ENCODE measurements around the gene MYO5B.

The MYO5B gene

GRCh38 chr18:50199346-50199855 is 4.5 kb upstream of the MYO5B start:
- H3K9me3 Mint-ChIP-seq, result no peaks in the 10 kb centered on the region
- H3K4me1 Mint-ChIP-seq, result peaks cover 17% of the 10 kb centered on the region
- no peak overlapping the region for H3K4me3 Mint-ChIP-seq
- ATAC-seq (replicated peaks; ENCODE audit: extremely low read depth, poor library complexity, severe bottlenecking), result no peak
- H3K36me3 Mint-ChIP-seq (ENCODE audit: insufficient read depth), result no peaks in the 10 kb centered on the region
- H3K27me3 Mint-ChIP-seq, result peaks cover 83% of the 10 kb centered on the region
- no peak for DNase-seq (ENCODE audit: low spot score in 2 of 2)
- H3K27ac Mint-ChIP-seq (ENCODE audit: low read depth), result no peak overlapping the region

DNA sequence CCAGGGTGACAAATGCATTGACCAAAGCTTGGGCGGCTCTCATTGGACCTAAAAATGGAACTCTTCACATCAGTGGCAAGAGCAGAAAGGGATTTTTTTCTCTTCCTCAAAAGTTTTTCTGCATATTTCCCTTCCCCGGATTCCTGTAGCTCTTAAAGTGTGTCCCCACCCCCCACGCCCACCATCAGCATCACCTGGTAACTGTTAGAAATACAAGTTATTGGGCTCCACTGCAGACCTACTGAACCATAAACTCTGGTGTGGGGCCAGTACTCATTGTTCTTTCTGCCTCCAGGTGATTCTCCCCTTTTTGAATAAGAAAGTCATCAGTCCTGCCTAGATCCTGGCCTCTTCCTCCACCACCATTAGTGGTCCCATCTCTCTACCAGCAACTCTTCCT is 1.3 kb upstream of the MYO5B start:
- Mint-ChIP-seq H3K4me1 (peaks cover 15% of the 10 kb centered on the region), H3K27me3 (peaks cover 85% of the 10 kb centered on the region), H3K36me3 (ENCODE audit: insufficient read depth) (no peaks in the 10 kb centered on the region), H3K27ac (ENCODE audit: low read depth) (no peak overlapping the region), H3K9me3 (no peaks in the 10 kb centered on the region), H3K4me3 (peak overlapping the region; percentile 55)
- DNase-seq (ENCODE audit: low spot score in 2 of 2), result no peak
- ATAC-seq (replicated peaks; ENCODE audit: extremely low read depth, poor library complexity, severe bottlenecking), result no peak

GRCh38 chr18:50195689-50196088 is 742 bp upstream of the MYO5B start:
- H3K4me1 Mint-ChIP-seq, result peaks cover 15% of the 10 kb centered on the region
- H3K27ac Mint-ChIP-seq (ENCODE audit: low read depth), result no peak overlapping the region
- H3K4me3 Mint-ChIP-seq, result peak overlapping the region; percentile 60
- peaks cover 84% of the 10 kb centered on the region for H3K27me3 Mint-ChIP-seq
- no peaks in the 10 kb centered on the region for H3K36me3 Mint-ChIP-seq (ENCODE audit: insufficient read depth)
- DNase-seq (ENCODE audit: low spot score in 2 of 2), result no peak
- ATAC-seq (replicated peaks; ENCODE audit: extremely low read depth, poor library complexity, severe bottlenecking), result no peak
- no peaks in the 10 kb centered on the region for H3K9me3 Mint-ChIP-seq

DNA sequence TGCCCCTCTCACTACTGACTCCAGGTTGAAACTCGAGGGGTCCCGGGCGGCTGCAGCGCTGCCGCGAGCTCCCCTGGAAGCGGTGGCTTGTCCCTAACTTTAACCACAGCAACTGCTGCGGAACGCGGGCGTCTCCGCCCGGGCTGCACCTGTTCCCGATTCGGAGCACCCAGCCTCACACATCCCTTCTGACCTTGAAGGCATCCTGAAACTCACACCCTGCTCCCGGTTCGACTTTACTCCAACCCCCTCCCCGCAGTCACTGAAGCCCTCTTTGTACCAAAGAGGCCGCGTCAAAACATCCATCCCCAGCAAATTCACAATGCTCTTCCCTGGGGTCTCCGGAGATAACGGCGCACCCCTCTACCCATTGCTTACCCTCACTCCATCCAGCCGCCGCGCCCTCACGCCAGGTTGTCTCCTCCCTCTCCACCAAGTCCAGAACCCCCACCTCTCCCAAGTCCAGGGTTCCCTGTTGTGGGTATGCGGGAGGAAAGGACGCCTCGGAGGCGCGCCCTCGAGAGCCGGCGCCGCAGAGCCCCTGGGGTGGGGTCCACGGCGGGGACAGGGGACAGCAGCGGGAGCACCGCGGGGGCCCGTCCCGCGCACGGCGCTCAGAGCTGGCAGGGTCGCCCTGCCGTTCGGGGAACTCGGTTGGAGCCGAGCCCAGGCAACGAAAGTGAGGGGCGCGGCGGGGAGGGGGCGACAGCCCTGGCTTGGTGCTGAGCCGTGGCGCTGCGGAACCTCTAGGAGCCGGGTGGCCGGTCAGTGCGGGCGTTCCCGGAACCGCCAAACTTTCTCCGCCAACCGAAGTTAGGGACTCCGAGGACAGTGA is 934 bp downstream of the MYO5B start:
- no peaks in the 10 kb centered on the region for H3K9me3 Mint-ChIP-seq
- no peak for ATAC-seq (replicated peaks; ENCODE audit: extremely low read depth, poor library complexity, severe bottlenecking)
- no peak for DNase-seq (ENCODE audit: low spot score in 2 of 2)
- peaks cover 15% of the 10 kb centered on the region for H3K4me1 Mint-ChIP-seq
- H3K27me3 Mint-ChIP-seq, result peaks cover 76% of the 10 kb centered on the region
- H3K36me3 Mint-ChIP-seq (ENCODE audit: insufficient read depth), result no peaks in the 10 kb centered on the region
- H3K27ac Mint-ChIP-seq (ENCODE audit: low read depth), result no peak overlapping the region
- peak overlapping the region; percentile 26 for H3K4me3 Mint-ChIP-seq

- DNase-seq (ENCODE audit: low spot score in 2 of 2), result no peak
- Mint-ChIP-seq H3K4me3 (peak overlapping the region; percentile 26), H3K36me3 (ENCODE audit: insufficient read depth) (no peaks in the 10 kb centered on the region), H3K9me3 (no peaks in the 10 kb centered on the region), H3K4me1 (peaks cover 15% of the 10 kb centered on the region), H3K27ac (ENCODE audit: low read depth) (no peak overlapping the region), H3K27me3 (peaks cover 67% of the 10 kb centered on the region)
- no peak for ATAC-seq (replicated peaks; ENCODE audit: extremely low read depth, poor library complexity, severe bottlenecking)
Measured at GRCh38 chr18:50192995-50193795, 1.8 kb downstream of the MYO5B start.

DNA sequence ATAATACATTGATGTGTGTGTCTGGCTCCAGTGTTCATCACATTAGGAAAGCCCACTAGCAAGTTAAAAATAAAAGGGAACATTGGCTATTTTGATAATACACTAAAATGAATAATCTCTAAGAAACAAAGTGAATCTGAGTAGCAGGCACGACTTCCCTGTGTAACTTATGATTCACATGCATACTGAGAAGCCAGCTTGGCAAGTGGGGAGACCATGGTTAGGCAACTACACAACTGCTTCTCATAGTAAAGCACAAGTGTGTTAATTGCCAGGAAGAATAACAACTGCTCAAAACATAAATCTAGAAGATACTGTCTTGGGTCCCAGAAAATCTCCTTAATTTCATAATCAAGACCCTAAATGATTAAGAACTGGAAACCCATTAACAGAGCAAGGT is 4.0 kb downstream of the MYO5B start:
- H3K27me3 Mint-ChIP-seq, result peaks cover 45% of the 10 kb centered on the region
- H3K36me3 Mint-ChIP-seq (ENCODE audit: insufficient read depth), result no peaks in the 10 kb centered on the region
- DNase-seq (ENCODE audit: low spot score in 2 of 2), result no peak
- no peaks in the 10 kb centered on the region for H3K9me3 Mint-ChIP-seq
- no peak overlapping the region for H3K4me3 Mint-ChIP-seq
- no peak for ATAC-seq (replicated peaks; ENCODE audit: extremely low read depth, poor library complexity, severe bottlenecking)
- peaks cover 10% of the 10 kb centered on the region for H3K4me1 Mint-ChIP-seq
- H3K27ac Mint-ChIP-seq (ENCODE audit: low read depth), result no peak overlapping the region

- H3K4me3 Mint-ChIP-seq, result no peak overlapping the region
- H3K9me3 Mint-ChIP-seq, result no peaks in the 10 kb centered on the region
- peaks cover 38% of the 10 kb centered on the region for H3K27me3 Mint-ChIP-seq
- no peak overlapping the region for H3K27ac Mint-ChIP-seq (ENCODE audit: low read depth)
- H3K36me3 Mint-ChIP-seq (ENCODE audit: insufficient read depth), result no peaks in the 10 kb centered on the region
- DNase-seq (ENCODE audit: low spot score in 2 of 2) (no peak), ATAC-seq (replicated peaks; ENCODE audit: extremely low read depth, poor library complexity, severe bottlenecking) (no peak)
- peaks cover 5% of the 10 kb centered on the region for H3K4me1 Mint-ChIP-seq
Measured at GRCh38 chr18:50190236-50190635, 4.7 kb downstream of the MYO5B start.

- Mint-ChIP-seq H3K27ac (ENCODE audit: low read depth) (no peak overlapping the region), H3K9me3 (no peaks in the 10 kb centered on the region), H3K4me1 (peaks cover 4% of the 10 kb centered on the region), H3K27me3 (peaks cover 38% of the 10 kb centered on the region), H3K36me3 (ENCODE audit: insufficient read depth) (no peaks in the 10 kb centered on the region), H3K4me3 (no peak overlapping the region)
- DNase-seq (ENCODE audit: low spot score in 2 of 2), result no peak
- no peak for ATAC-seq (replicated peaks; ENCODE audit: extremely low read depth, poor library complexity, severe bottlenecking)
Measured at GRCh38 chr18:50189160-50189559, 5.8 kb downstream of the MYO5B start.

- H3K36me3 Mint-ChIP-seq (ENCODE audit: insufficient read depth), result no peaks in the 10 kb centered on the region
- no peak for ATAC-seq (replicated peaks; ENCODE audit: extremely low read depth, poor library complexity, severe bottlenecking)
- no peaks in the 10 kb centered on the region for H3K9me3 Mint-ChIP-seq
- H3K27me3 Mint-ChIP-seq, result peaks cover 38% of the 10 kb centered on the region
- H3K4me3 Mint-ChIP-seq, result no peak overlapping the region
- H3K4me1 Mint-ChIP-seq, result no peaks in the 10 kb centered on the region
- H3K27ac Mint-ChIP-seq (ENCODE audit: low read depth), result no peak overlapping the region
- DNase-seq (ENCODE audit: low spot score in 2 of 2), result no peak
Measured at GRCh38 chr18:50188652-50189051, 6.3 kb downstream of the MYO5B start.

- ATAC-seq (replicated peaks; ENCODE audit: extremely low read depth, poor library complexity, severe bottlenecking) (no peak), DNase-seq (ENCODE audit: low spot score in 2 of 2) (no peak)
- no peak overlapping the region for H3K4me3 Mint-ChIP-seq
- H3K27me3 Mint-ChIP-seq, result peaks cover 40% of the 10 kb centered on the region
- H3K27ac Mint-ChIP-seq (ENCODE audit: low read depth), result no peak overlapping the region
- no peaks in the 10 kb centered on the region for H3K4me1 Mint-ChIP-seq
- H3K9me3 Mint-ChIP-seq, result no peaks in the 10 kb centered on the region
- no peaks in the 10 kb centered on the region for H3K36me3 Mint-ChIP-seq (ENCODE audit: insufficient read depth)
Measured at GRCh38 chr18:50187659-50188058, 7.3 kb downstream of the MYO5B start.

DNA sequence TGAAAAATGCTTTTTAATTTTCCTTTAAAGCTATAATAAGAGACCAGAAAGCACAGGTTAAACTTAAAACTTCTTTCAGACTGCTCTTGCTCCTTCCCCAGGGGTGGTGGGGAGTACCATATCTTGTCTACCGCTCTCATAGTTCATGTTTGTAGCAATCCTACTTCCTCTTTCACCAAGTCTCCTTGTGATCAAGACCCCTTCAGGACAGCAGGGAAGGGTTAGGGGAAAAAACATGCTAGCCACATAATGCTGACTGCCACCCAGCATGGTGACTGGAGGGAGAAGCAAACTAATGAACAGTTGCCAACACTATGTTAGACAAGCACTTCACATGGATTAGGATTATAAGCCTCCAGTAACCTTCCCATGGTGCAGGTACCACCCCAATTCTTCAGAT is 8.6 kb downstream of the MYO5B start:
- Mint-ChIP-seq H3K9me3 (no peaks in the 10 kb centered on the region), H3K36me3 (ENCODE audit: insufficient read depth) (no peaks in the 10 kb centered on the region), H3K4me1 (no peaks in the 10 kb centered on the region), H3K4me3 (no peak overlapping the region), H3K27ac (ENCODE audit: low read depth) (no peak overlapping the region), H3K27me3 (peaks cover 31% of the 10 kb centered on the region)
- ATAC-seq (replicated peaks; ENCODE audit: extremely low read depth, poor library complexity, severe bottlenecking), result no peak
- DNase-seq (ENCODE audit: low spot score in 2 of 2), result no peak

GRCh38 chr18:50183556-50183955 is 11.4 kb downstream of the MYO5B start:
- no peak for ATAC-seq (replicated peaks; ENCODE audit: extremely low read depth, poor library complexity, severe bottlenecking)

GRCh38 chr18:50182511-50182910 is 12.4 kb downstream of the MYO5B start:
- H3K9me3 Mint-ChIP-seq, result no peaks in the 10 kb centered on the region
- ATAC-seq (replicated peaks; ENCODE audit: extremely low read depth, poor library complexity, severe bottlenecking), result no peak
- DNase-seq (ENCODE audit: low spot score in 2 of 2), result no peak
- peaks cover 39% of the 10 kb centered on the region for H3K27me3 Mint-ChIP-seq
- H3K27ac Mint-ChIP-seq (ENCODE audit: low read depth), result no peak overlapping the region
- H3K4me3 Mint-ChIP-seq, result no peak overlapping the region
- no peaks in the 10 kb centered on the region for H3K36me3 Mint-ChIP-seq (ENCODE audit: insufficient read depth)
- H3K4me1 Mint-ChIP-seq, result no peaks in the 10 kb centered on the region

More at GRCh38 chr18:50183556-50183955, 11.4 kb downstream of the MYO5B start:
- H3K4me3 Mint-ChIP-seq, result no peak overlapping the region
- H3K27me3 Mint-ChIP-seq, result peaks cover 29% of the 10 kb centered on the region
- H3K4me1 Mint-ChIP-seq, result no peaks in the 10 kb centered on the region
- no peak for DNase-seq (ENCODE audit: low spot score in 2 of 2)
- no peaks in the 10 kb centered on the region for H3K36me3 Mint-ChIP-seq (ENCODE audit: insufficient read depth)
- no peak overlapping the region for H3K27ac Mint-ChIP-seq (ENCODE audit: low read depth)
- H3K9me3 Mint-ChIP-seq, result no peaks in the 10 kb centered on the region
